ENCODE measurements around the gene SUPT4H1.

SUPT4H1 gene

DNA sequence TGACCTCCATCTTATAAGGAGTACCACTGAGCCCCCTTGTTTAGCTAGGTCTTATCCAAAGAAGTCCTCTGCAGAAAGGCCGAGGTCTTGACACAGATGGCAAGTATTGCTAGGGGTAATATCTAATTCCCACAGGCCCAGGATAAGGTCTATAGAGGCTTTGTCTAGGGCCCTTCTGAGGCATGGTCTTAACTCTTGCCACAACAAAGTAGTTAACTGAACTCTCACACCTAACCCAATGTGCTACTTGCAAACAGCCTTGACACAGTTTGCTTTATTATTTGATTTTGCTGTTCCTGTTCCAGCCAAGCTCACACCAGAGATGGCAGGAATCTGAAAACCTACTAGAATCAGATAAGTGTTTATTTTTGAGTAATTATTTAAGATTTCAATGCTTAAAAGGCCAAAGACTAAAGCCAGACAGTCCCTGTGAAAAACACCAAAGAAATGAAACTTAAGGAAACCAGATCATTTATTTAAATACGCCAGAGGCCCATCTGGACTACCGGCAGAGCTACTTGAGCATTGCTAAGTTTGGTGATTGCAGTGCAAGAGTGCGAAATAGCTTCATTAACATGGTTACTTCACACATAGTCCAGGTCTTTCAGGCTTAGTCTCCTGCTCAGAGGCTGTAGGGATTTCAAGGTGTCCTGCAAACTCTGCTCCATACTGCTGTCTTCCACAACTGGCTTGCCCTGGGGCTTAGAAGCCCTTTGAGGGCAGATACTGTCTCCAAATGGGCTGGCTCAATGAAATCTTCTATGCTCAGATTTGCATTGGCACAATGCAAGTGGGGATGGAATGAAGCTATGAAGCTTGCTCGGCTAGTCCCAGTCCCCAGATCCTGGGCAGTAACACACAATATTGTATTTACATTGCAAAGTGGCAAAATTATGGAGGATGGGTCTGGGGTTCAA, 28.5 kb upstream of the SUPT4H1 start:
- H3K4me3 ChIP-seq (ENCODE audit: low read depth, low read length), result no peak overlapping the region
- TF ChIP-seq, protein P1, sequence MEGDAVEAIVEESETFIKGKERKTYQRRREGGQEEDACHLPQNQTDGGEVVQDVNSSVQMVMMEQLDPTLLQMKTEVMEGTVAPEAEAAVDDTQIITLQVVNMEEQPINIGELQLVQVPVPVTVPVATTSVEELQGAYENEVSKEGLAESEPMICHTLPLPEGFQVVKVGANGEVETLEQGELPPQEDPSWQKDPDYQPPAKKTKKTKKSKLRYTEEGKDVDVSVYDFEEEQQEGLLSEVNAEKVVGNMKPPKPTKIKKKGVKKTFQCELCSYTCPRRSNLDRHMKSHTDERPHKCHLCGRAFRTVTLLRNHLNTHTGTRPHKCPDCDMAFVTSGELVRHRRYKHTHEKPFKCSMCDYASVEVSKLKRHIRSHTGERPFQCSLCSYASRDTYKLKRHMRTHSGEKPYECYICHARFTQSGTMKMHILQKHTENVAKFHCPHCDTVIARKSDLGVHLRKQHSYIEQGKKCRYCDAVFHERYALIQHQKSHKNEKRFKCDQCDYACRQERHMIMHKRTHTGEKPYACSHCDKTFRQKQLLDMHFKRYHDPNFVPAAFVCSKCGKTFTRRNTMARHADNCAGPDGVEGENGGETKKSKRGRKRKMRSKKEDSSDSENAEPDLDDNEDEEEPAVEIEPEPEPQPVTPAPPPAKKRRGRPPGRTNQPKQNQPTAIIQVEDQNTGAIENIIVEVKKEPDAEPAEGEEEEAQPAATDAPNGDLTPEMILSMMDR (IDR thresholded peaks at IDR 0.05; ENCODE audit: borderline replicate concordance, insufficient read depth, low read depth, low read length), result no peak

DNA sequence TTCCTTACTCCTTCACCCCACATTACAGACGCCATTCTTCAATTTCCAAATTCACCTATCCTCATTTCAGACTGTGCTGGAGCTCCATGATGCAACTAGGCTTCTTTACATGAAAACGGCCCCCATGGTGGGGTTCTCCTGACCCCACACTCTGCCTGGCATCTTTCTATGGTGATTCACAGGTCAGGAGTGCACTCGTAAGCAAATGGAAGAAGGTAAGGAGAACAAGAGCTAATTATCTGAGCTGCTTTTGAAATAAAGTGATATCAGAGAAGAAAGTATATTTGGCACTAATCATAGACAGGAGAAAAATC, 27.5 kb upstream of the SUPT4H1 start:
- H3K4me3 ChIP-seq (ENCODE audit: low read depth, low read length), result no peak overlapping the region
- TF ChIP-seq, protein P1 (IDR thresholded peaks at IDR 0.05; ENCODE audit: borderline replicate concordance, insufficient read depth, low read depth, low read length), result no peak

DNA sequence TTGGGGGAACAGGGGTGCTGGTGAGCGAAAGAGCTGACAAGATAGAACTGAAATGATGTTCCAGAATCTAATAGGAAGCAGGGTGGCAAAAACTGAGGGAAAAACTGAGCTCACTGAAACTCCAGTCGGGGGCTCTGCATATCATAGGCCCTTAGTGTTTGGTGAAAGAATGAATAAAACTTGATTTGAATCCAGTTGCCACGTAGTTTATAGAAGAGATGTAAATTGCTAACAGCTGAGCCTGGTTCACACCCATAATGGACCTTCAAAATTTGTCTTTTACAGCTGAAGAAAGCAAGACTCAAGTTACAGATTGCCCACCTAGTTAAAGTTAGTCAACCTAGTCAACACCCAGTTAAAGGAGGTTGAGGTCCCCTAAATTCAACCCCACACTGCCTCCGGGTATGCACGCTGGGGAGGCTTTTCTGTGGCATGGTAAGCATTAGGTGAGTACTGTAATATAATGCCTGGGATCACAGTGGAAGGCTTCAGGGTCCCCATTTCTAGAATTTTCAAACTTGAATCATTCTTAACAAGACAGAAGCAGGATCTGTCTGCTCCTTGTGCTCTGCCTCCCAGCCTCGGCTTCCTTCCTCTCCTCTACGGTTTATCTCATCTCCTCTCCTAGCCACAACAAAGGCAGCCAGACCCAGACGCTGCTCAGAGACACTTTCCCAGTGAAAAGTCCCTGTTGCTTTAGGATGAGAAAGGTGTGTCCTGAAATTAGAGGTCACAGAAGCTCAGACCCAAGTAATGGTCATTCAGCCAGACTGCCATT, 26.9 kb upstream of the SUPT4H1 start:
- TF ChIP-seq, protein P1 (IDR thresholded peaks at IDR 0.05; ENCODE audit: borderline replicate concordance, insufficient read depth, low read depth, low read length), result no peak
- H3K4me3 ChIP-seq (ENCODE audit: low read depth, low read length), result no peak overlapping the region

DNA sequence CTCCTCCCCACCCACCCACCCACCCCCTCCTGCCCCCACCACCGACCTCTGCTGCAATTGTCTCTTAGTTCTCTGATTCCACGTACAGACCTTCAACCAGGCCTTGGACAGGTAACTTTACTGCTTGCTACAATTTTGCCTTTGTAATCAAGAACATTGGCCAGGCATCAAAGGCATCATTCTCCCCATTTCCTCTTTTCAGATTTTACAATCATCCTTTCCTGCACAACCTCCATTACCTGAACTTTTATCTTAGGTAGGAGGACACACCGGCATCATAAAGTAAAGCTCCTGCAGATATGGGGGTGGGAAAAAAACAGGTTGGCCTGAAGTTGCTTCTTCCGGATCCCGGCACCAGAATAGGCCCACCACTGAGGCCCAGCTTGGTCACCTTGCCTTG, 25.7 kb upstream of the SUPT4H1 start:
- no peak overlapping the region for H3K4me3 ChIP-seq (ENCODE audit: low read depth, low read length)
- TF ChIP-seq, protein P1 (IDR thresholded peaks at IDR 0.05; ENCODE audit: borderline replicate concordance, insufficient read depth, low read depth, low read length), result no peak

DNA sequence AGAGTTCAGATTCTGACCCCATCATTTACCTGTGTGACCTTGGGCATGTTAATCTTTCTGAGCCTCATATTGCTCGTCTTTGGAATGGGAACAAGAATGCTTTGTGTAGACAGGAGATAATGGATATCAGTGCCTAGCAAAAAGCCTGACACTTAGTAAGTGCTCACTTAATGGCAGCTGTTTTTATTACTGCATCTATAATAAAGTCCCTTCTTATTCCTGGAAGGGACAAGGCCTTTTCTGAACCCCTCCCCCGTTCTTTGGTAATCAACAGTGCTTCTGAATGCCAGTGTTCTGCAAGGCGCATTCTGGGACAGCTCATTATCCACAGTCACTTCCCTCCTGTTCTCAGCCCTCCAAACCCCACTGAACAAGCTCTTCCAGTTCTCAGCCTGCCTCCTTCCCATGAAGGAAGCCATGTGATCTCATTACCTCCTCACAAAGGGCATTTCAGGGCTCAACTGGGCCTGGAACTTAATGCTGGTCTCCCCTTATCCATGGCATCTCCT, 25.1 kb upstream of the SUPT4H1 start:
- no peak overlapping the region for H3K4me3 ChIP-seq (ENCODE audit: low read depth, low read length)
- TF ChIP-seq, protein P1 (IDR thresholded peaks at IDR 0.05; ENCODE audit: borderline replicate concordance, insufficient read depth, low read depth, low read length), result no peak

- no peak overlapping the region for H3K4me3 ChIP-seq (ENCODE audit: low read depth, low read length)
- TF ChIP-seq, protein P1 (IDR thresholded peaks at IDR 0.05; ENCODE audit: borderline replicate concordance, insufficient read depth, low read depth, low read length), result no peak
Measured at GRCh38 chr17:58376472-58377000, 24.5 kb upstream of the SUPT4H1 start.
